Measurements from ENCODE around the gene HOXD8.

Gene HOXD8

GRCh38 chr2:176147800-176148496 lies 18.4 kb downstream of the HOXD8 start:
- DNase-seq: peak; percentile 50

DNA sequence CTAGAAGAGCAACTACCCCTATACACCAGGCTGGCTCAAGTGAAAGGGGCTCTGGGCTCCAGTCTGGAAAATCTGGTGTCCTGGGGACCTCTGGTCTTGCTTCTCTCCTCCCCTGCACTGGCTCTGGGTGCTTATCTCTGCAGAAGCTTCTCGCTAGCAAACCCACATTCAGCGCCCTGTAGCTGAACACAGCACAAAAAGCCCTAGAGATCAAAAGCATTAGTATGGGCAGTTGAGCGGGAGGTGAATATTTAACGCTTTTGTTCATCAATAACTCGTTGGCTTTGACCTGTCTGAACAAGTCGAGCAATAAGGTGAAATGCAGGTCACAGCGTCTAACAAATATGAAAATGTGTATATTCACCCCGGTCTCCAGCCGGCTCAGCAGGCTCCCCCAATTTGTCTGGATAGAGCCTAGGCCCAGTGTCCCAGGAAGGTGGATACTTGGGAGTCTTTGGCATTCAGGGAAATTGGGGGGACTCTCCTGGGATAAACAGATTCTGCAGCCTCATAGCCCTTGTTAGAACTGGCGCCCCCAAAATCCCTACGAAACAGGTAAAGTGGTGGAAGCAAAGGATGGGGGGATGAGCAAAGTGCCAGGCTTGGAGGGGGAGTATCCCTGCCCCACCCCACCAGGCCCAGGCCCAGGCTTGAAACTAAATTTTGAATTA lies 19.4 kb downstream of the HOXD8 start:
- DNase-seq: no peak

DNA sequence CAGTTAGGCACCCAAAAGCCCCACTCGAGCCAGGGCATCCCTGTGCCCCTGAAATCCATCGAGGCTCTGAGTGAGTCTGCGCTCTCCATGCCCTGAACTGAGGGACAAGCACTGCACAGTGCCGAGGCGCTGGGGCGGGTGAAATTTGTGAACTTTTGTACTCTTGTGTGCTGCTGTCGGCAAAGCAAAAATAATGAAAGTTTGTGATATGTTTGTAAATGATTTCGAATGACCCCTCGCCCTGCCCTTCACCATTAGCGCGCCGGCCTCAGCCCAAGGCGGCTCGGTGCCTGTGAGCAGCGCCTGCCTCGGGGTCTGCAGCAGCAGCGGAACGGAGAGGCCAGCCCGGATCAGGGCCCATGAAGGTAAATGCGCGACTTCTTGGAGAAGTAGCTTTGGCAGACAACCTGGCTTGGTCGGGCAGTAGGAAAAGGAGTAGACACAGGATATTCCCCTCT lies 20.0 kb downstream of the HOXD8 start:
- DNase-seq: no peak

DNA sequence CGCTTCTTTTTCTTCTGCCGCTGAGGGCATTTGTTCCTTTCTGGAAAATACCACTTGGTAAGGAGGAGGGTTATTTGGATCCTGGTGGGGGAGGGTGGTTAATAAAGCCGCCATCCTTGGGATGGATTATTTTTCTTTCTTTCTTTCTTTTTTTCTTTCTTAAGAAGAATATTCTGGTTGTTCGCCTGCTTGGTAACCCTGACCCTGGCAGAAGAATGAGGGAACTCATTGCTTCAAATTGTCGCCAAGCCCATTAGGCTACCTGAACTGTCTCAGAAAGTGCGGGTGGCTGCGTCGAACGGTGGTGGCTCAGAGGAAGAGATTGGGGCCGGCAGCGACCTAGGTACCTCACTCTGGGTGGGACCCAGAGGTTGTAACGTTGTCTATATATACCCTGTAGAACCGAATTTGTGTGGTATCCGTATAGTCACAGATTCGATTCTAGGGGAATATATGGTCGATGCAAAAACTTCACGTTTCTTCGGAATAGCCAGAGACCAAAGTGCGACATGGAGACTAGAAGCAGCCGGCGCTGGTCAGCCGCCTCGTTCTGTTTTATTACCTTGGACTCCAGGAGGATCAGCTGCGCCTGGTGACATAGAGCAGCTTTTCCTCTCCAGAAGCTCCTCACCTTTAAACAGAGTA lies 20.6 kb downstream of the HOXD8 start:
- no peak for DNase-seq

DNA sequence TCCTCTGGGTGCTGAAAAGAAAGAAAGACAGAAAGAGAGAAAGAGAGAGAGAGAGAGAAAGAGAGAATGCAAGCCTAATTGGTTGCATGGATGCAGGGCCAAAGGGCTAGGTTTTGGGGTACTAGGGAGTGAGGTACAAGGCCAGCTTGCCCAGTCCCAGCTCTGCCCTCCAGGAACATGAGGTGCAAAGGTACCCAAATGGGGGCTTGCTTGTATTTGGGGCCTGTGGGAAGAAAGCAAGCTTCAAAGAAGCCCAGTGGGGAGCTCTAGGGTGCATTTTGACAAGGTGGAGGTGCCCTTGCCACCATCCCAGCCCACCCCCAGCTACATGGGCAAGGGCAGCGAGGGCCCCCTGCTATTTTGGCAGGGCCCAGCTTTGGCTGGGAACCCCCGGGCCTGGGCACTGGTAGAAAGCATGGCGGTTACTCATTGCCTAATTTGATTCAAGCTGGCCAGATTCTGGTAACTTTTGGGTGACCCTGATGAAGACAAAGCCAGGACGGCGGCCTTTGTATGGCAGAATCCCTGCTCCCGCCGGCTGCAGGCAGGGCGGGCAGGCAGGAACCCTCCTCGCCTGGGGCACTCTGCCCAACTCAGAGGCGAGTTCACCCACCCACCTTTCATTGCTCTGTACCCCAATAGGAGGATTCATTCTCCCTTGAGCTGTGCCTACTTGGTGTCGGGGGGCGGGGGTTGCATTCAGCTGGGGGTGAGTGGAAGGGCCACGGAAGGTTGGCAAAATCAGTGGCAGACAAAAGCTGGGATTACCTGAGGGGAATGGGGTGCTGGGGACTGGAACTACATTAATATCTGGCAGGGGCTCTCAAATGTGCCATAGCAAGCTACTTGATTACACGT lies 21.3 kb downstream of the HOXD8 start:
- no peak for DNase-seq

DNA sequence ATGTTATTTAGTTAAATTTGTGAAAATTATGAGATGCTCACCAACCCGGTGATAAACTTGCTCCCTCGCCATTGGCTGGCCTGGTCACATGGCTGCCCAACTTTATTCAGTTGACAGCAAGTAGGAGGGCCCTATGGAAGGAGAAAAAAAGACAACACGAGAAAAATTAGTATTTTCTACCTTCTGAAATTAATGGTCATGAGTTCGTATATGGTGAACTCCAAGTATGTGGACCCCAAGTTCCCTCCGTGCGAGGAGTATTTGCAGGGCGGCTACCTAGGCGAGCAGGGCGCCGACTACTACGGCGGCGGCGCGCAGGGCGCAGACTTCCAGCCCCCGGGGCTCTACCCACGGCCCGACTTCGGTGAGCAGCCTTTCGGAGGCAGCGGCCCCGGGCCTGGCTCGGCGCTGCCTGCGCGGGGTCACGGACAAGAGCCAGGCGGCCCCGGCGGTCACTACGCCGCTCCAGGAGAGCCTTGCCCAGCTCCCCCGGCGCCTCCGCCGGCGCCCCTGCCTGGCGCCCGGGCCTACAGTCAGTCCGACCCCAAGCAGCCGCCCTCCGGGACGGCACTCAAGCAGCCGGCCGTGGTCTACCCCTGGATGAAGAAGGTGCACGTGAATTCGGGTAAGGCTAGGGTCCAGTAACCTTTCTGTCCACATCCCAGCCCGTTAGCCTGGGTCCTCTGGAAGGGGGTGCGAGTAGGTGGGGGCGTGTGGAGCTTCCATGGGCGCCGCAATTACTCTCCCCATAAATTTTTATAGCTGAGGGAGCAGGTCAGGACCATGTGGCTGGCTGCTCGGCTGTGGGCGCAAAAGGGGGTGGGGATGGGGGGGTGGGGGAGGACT lies 22.2 kb downstream of the HOXD8 start, which contains the start of gene HOXD4:
TSS of gene HOXD4 (plus strand) at position 109 of the 846 bp plus-strand sequence. CDS start at position 193, 84 bp downstream.
- DNase-seq: no peak

DNA sequence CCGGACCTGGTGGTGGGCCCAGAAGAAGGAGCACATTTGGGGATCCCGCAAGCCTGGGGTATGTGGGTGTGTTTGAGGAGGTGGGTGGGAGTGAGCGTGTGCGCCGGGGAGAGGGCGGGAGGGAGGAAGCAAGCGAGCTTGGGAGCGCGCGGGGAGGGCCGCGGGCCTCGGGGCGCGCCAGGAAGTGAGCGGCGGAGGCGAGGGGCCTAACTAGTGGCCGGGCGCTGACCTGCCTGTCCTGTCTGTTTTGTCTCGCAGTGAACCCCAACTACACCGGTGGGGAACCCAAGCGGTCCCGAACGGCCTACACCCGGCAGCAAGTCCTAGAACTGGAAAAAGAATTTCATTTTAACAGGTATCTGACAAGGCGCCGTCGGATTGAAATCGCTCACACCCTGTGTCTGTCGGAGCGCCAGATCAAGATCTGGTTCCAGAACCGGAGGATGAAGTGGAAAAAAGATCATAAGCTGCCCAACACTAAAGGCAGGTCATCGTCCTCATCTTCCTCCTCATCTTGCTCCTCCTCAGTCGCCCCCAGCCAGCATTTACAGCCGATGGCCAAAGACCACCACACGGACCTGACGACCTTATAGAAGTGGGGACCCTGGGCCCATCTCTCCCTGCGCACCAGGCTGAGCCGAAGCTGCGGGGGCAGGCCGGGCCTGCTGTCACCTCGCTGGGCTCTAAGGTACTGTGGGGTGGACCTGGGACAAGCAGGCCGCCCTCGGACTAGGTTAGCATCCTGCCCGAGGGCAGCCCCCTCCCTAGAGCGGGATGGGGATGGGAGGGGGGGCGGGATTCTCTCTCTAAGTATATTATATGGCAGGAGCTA lies 23.1 kb downstream of the HOXD8 start:
- no peak for DNase-seq

DNA sequence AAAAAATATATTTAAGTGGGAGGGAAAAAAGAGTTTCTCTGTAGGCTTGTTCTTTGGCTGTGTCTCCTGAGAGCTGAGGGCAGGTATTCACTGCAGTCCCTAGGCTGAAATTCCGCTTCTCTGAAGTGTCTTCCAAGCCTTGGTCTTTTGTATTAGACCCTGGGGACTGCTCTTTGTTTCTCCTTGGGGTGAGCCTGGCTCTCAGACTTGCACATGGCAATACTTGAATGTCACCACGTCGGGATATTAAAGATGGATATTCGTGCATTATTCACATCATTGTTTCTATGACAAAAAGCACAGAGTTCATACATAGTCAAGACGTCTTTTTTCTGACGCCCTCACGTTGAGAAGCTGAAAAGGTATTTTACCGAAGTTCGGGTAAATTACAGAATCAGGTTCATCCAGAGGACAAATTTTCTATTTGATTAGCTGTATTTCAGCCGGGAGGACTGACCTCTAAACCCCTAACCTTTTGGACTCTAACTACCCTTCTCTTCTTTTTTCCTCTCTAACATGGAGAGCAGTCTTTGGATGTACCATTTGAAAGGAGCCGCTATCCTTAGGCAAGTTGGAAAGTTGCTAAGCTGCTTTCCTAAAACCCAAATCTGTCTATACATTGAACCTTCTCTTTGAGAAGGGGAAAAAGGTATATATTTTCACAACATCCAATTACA lies 25.2 kb downstream of the HOXD8 start:
- no peak for DNase-seq

GRCh38 chr2:176155356-176156044 lies 26.0 kb downstream of the HOXD8 start:
- no peak for DNase-seq

GRCh38 chr2:176156301-176156806 lies 26.8 kb downstream of the HOXD8 start:
- DNase-seq: no peak

DNA sequence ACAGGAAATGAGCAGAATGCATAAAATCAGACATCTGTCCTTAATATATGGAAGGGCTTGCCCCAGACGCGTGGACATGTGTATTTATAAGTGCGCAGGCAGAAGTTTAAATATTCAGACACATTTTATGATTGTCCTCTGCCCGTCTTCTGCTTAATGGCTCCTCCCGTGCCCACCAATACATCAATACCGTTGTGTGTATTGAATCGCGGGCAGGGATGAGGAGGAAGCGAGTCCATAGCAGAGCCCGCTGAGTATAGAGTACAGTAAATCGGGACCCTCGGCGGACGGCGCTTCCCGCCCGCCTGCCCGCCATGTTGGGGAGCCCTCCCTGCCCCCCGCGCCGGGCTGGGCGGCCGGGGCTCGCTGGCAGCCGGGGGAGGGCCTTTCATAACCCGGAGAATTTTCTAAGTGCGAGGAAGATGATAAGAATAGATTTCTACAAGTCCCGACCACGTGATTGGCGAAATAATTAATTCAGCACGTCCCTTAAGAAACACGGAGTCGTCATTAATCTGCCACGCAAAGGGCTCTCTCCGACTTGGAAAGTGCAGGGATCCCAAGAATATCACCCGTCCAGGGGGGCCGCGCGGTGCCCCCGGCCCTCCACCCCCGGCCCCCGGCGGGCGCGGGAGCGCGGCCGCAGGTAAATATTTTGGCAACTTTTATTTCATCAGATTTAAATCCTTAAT lies 27.4 kb downstream of the HOXD8 start, which contains the start of gene HOXD3:
TSS of gene HOXD3 (plus strand) at position 501 of the 692 bp plus-strand sequence. CDS start 11,808 bp downstream, outside the sequence.
- DNase-seq: no peak

GRCh38 chr2:176157499-176158185 lies 28.1 kb downstream of the HOXD8 start:
- no peak for DNase-seq

DNA sequence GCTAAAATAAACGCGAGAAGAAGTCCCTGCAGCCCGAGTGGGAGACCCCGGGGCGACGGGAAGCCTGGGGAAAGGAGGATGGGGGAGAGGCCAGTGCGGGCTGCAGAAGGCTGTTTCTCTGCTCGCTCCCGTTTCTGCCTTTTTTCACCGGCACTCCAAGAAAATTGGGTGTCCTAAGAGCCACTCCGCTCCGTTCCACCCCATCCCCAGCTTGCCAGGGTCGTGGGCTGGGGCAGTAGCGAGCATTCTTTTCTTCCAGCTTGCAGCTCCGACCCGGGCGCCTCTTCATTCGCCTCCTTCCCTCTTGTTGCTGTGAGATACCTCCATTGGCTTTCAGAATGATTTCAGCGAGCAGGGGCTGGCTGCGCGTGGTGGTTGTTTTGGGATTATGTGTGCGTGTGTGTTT lies 28.7 kb downstream of the HOXD8 start:
- DNase-seq: no peak

DNA sequence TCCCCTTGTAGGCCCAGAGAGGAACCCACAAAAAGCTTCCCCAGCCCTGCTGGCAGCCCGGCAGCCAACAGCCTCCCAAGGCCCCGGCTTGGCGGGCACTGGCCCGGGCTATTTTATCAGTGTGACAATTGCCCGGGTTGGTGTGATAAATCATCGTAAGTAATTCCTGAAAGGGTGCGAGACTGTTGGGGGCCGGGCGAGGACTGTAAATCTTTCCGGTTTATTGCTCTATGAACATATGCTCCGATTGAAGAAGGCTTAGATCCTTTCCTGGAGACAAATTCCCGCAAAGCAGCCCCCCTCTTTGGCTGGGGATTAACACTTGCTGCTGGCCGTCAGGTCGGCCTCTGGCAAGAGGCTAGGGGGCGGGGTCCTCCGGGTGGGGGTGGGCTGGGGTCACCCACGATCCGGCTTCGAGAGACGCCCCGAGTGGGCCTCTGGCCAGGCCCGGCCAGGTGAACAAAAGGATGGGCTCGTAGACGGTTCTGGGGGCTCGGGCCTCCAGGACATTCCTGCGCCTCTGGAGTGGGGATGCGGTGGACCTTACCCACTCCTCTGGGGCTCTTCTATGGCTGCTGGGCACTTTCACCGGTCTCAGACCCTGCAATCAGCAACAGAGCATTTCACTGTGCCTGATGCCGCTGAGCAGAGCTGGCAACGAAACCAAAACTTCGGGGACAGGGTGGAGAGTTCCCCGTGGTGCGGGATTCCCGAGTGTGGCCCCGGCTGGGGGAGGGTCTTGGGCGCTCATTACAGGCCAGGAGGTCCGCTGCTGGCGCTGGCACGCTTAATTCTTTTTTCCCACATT lies 29.6 kb downstream of the HOXD8 start:
- DNase-seq: no peak

DNA sequence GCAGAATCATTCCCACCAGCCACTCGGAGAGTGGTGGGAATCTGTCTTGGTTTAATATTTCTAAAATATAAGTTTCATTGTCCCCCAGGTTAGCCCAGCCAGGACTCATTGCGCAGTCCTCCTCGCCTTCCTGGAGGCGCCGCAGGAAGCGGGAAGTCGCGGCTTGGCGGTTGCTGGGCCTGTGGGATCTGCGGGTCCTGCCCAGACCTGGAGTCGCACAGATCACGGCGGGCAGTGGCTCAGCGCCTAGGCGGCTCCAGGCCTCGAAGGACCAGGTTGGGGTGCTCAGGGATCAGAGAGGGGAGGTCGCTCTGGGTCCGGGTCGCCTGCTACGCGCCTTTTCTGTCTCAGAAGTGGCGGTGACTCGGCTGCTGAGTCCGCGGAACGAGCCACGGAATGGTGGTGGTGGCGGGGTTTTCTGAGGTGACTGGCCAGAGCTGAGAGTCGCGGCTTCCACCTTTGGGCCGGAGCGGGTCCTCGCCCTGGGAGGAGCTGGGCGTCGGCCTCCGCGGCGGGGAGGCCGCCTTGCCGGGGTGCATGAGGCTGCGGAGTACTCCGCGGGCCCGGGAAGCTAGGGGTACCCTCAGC lies 30.3 kb downstream of the HOXD8 start:
- DNase-seq: no peak

GRCh38 chr2:176160251-176160985 lies 30.9 kb downstream of the HOXD8 start:
- DNase-seq: no peak

Data from activated CD8-positive, alpha-beta memory T cell treated with anti-CD3 and anti-CD28 coated beads for 24 hours (primary cell).